Stimulated activated CD8-positive, alpha-beta memory T cell treated with anti-CD3 and anti-CD28 coated beads, Interleukin-7, amount 100 ng/mL, for 24 hours (primary cell): Measurements from ENCODE around the gene SEMA5A.

Source experiments
- DNase-seq: peaks from one replicate; pipeline ENCODE4 v3.0.0-alpha.2; 2020; ENCODE audit warnings: low read depth

The SEMA5A gene

DNA sequence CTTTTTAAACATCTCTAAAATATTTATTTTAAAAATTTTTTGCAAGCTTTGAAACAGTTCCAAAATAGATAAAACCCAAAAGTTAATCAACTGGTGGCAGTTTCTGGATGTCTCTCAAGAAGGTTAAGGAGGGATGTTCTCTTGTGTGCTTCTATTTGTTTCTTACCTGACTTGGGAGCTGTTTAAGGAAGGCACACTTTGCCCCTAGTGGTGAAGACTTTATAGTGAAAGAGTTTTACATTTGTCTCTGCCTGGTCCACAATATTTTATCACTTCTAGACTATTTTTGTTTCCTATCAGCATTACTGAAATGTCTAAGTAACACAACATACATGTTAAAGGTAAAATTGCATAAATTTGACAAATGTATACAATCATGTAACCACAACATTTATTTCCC lies 552.8 kb downstream of the SEMA5A start:
- no peak for DNase-seq
